Keratinocyte (primary cell): ENCODE results near the gene CCDC88A. TPM values are rescaled to one million over a fixed set of nuclear protein-coding genes. Genes with fewer than 3 reads are reported as not detected.

Experiments used
- DNase-seq: peaks from one replicate; pipeline ENCODE4 v3.0.0-alpha.2; 2011; ENCODE audit warnings: low read depth, missing footprints, low spot score
- FAIRE-seq: peaks from 2 replicates; lab custom pipeline; 2011; peaks lifted over from hg19 to GRCh38; lab: Jason Lieb, UNC
- H2AFZ ChIP-seq: 2 replicates; pipeline ENCODE4 v1.6.0; 2012; ENCODE audit warnings: low read length, control low read depth, inconsistent platforms; ENCODE audit not compliant: control insufficient read depth
- H3K27ac ChIP-seq: 2 replicates; pipeline ENCODE4 v1.5.1; 2011; ENCODE audit warnings: low read length; ENCODE audit not compliant: control insufficient read depth, insufficient read depth
- H3K27me3 ChIP-seq: 3 replicates; pipeline ENCODE4 v1.6.0; 2011; ENCODE audit warnings: low read length; ENCODE audit not compliant: control insufficient read depth, insufficient read depth; ENCODE audit errors: extremely low read depth
- H3K36me3 ChIP-seq, 2 experiments: 2 replicates in 1 of 2; 3 replicates in 1 of 2; pipeline ENCODE4 v1.5.1; 2011; ENCODE audit warnings: low read length in 2 of 2, mild to moderate bottlenecking in 1 of 2; ENCODE audit not compliant: control insufficient read depth in 2 of 2, insufficient read depth in 2 of 2; ENCODE audit errors: extremely low read depth in 1 of 2
- H3K4me1 ChIP-seq: 3 replicates; pipeline ENCODE4 v1.5.1; 2011; ENCODE audit warnings: low read length; ENCODE audit not compliant: control insufficient read depth, insufficient read depth; ENCODE audit errors: extremely low read depth
- H3K4me2 ChIP-seq: 3 replicates; pipeline ENCODE4 v1.6.0; 2011; ENCODE audit warnings: low read depth, low read length; ENCODE audit not compliant: control insufficient read depth, insufficient read depth; ENCODE audit errors: extremely low read depth
- H3K4me3 ChIP-seq, 3 experiments: fragments of 200-600 bp in 1 of 3; sonication (generic) in 1 of 3; 2 replicates in 2 of 3; 3 replicates in 1 of 3; pipeline ENCODE4 v1.5.1; 2011 to 2016; ENCODE audit warnings: low read length in 3 of 3, mild to moderate bottlenecking in 3 of 3, control low read depth in 2 of 3, inconsistent platforms in 1 of 3, low read depth in 1 of 3, mixed read lengths in 1 of 3, mixed run types in 1 of 3, moderate library complexity in 1 of 3; ENCODE audit not compliant: control insufficient read depth in 2 of 3, insufficient read depth in 2 of 3; ENCODE audit errors: extremely low read depth in 1 of 3
- H3K79me2 ChIP-seq: 2 replicates; pipeline ENCODE4 v1.6.0; 2012; ENCODE audit warnings: low read length; ENCODE audit not compliant: control insufficient read depth, insufficient read depth
- H3K9ac ChIP-seq: 3 replicates; pipeline ENCODE4 v1.6.0; 2011; ENCODE audit warnings: low read length; ENCODE audit not compliant: control insufficient read depth, insufficient read depth; ENCODE audit errors: extremely low read depth
- H3K9me1 ChIP-seq: 3 replicates; pipeline ENCODE4 v1.6.0; 2011; ENCODE audit warnings: low read length; ENCODE audit not compliant: control insufficient read depth, insufficient read depth; ENCODE audit errors: extremely low read depth
- H3K9me3 ChIP-seq: 2 replicates; pipeline ENCODE4 v1.5.1; 2012; ENCODE audit warnings: low read depth, low read length; ENCODE audit not compliant: control insufficient read depth
- H4K20me1 ChIP-seq: 3 replicates; pipeline ENCODE4 v1.6.0; 2011; ENCODE audit warnings: low read length; ENCODE audit not compliant: control insufficient read depth, insufficient read depth; ENCODE audit errors: extremely low read depth
- EZH2 ChIP-seq: IDR thresholded peaks from one replicate; pipeline ENCODE4 v1.6.1; 2012; ENCODE audit warnings: inconsistent platforms, mild to moderate bottlenecking, low read length, moderate library complexity
- dilution Hi-C: fragments of 300-500 bp; cut with MboI; formaldehyde crosslinking; loops from one replicate; pipeline ENCODE4 v1.7.0; 2020; ENCODE audit warnings: low sequenced_read_pairs; ENCODE audit not compliant: extremely low pct_ligation_motif_present
- polyA plus RNA-seq, 5 experiments: library from polyadenylated mRNA; depleted of rRNA in 3 of 5; stranded (reverse) in 3 of 5; stranded (forward) in 1 of 5; unstranded in 1 of 5; fragments of >200 nt; gene quantifications; 1 replicate in 1 of 5; 2 replicates in 3 of 5; 3 replicates in 1 of 5; pipeline versions ENCODE4 v1.2.1 to v1.2.3, GENCODE V29; 2011 to 2012; ENCODE audit warnings: missing spikeins in 2 of 5, low read depth in 1 of 5, low replicate concordance in 1 of 5
- TF ChIP-seq, protein P1 (sequence below), 3 experiments: IDR thresholded peaks in 1 of 3; conservative IDR thresholded peaks in 1 of 3; optimal IDR thresholded peaks in 1 of 3; 2 replicates in 2 of 3; 3 replicates in 1 of 3; pipeline versions ENCODE3 to v1.5.1; 2011; ENCODE audit warnings: low read length in 3 of 3, mild to moderate bottlenecking in 3 of 3, moderate library complexity in 2 of 3, control low read depth in 1 of 3, inconsistent platforms in 1 of 3; ENCODE audit not compliant: insufficient read depth in 2 of 3; ENCODE audit errors: extremely low read depth in 1 of 3

The CCDC88A gene
- polyA plus RNA-seq, 1 donor (not counting 4 experiments of a cell fraction or from before 2014, with no cell fraction given) = 21.3 TPM

DNA sequence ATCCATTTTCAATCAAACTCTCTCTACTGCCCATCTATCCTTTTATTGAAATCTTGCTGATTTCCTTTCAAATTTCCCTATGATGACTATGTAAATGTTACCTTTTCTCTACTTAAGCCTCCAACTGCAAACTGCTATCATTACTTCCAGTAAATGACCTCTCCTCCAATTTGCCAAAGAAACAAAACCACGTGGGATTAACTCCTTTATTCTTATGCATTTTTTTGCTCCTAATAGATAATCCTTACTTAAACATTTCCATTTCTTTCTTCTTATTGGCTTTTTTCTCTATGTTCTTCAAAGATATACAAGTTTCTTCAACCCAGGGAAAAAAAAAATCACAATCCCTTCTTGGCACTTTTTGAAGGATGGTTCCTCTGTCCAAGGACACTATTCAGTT lies 61.2 kb downstream of the CCDC88A start:
- Histone ChIP-seq H3K9ac (no peak overlapping the region), H3K4me1 (no peaks in the 10 kb centered on the region), H3K9me1 (no peaks in the 10 kb centered on the region), H4K20me1 (no peaks in the 10 kb centered on the region), H3K27ac (no peak overlapping the region), H3K27me3 (no peaks in the 10 kb centered on the region), H3K4me2 (no peak overlapping the region), H3K79me2 (no peaks in the 10 kb centered on the region), H2AFZ (no peak overlapping the region), H3K9me3 (no peaks in the 10 kb centered on the region), H3K4me3 (no peak overlapping the region), H3K36me3 (no peaks in the 10 kb centered on the region)
- DNase-seq (no peak), FAIRE-seq (no peak)
- dilution Hi-C loops = no loop called here
- TF ChIP-seq, protein P1, sequence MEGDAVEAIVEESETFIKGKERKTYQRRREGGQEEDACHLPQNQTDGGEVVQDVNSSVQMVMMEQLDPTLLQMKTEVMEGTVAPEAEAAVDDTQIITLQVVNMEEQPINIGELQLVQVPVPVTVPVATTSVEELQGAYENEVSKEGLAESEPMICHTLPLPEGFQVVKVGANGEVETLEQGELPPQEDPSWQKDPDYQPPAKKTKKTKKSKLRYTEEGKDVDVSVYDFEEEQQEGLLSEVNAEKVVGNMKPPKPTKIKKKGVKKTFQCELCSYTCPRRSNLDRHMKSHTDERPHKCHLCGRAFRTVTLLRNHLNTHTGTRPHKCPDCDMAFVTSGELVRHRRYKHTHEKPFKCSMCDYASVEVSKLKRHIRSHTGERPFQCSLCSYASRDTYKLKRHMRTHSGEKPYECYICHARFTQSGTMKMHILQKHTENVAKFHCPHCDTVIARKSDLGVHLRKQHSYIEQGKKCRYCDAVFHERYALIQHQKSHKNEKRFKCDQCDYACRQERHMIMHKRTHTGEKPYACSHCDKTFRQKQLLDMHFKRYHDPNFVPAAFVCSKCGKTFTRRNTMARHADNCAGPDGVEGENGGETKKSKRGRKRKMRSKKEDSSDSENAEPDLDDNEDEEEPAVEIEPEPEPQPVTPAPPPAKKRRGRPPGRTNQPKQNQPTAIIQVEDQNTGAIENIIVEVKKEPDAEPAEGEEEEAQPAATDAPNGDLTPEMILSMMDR (optimal IDR thresholded peaks at IDR 0.05 in 1 of 3, IDR thresholded peaks at IDR 0.05 in 1 of 3, conservative IDR thresholded peaks at IDR 0.05 in 1 of 3; ENCODE audit: extremely low read depth in 1 of 3, insufficient read depth in 2 of 3, low read length in 3 of 3) = no peak
- TF ChIP-seq EZH2 = no peak

DNA sequence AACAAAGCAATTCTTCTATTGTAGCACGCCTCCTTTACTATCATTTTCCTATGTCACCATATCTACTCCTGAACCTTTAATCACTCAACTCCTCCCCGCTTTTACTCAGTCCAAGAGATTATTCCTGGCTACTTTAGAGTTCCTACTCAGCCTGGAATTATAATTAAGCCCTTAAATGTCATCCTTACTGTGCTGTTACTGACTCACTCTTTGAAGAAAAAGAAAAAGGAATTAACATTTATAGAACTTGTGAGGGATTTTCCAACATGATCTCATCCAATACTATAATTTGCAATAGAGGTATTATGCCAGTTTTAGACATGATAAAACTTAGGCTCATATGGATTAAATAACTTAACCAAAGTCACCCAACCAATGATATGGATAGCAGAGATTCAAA lies 61.7 kb downstream of the CCDC88A start:
- Histone ChIP-seq H4K20me1 (no peaks in the 10 kb centered on the region), H3K9me3 (no peaks in the 10 kb centered on the region), H3K4me2 (no peak overlapping the region), H3K4me1 (no peaks in the 10 kb centered on the region), H3K9me1 (no peaks in the 10 kb centered on the region), H3K36me3 (no peaks in the 10 kb centered on the region), H3K79me2 (no peaks in the 10 kb centered on the region), H3K4me3 (no peak overlapping the region), H3K9ac (no peak overlapping the region), H3K27ac (no peak overlapping the region), H3K27me3 (no peaks in the 10 kb centered on the region), H2AFZ (no peak overlapping the region)
- no peak for DNase-seq
- TF ChIP-seq, protein P1 (optimal IDR thresholded peaks at IDR 0.05 in 1 of 3, IDR thresholded peaks at IDR 0.05 in 1 of 3, conservative IDR thresholded peaks at IDR 0.05 in 1 of 3; ENCODE audit: extremely low read depth in 1 of 3, insufficient read depth in 2 of 3, low read length in 3 of 3) = no peak
- no peak for TF ChIP-seq EZH2
- no peak for FAIRE-seq
- dilution Hi-C loops = no loop called here
